GM18951 (cell line): ENCODE measurements around the gene TBC1D17.

Experiments
- POLR2A ChIP-seq: IDR thresholded peaks from 4 replicates; pipeline ENCODE4 v1.6.1; 2011; ENCODE audit warnings: mild to moderate bottlenecking; ENCODE audit not compliant: insufficient read length, insufficient read depth; ENCODE audit errors: extremely low read depth
- in situ Hi-C: fragments of 300-500 bp; cut with MboI; formaldehyde crosslinking; loops from one replicate; pipeline ENCODE4 v1.12.0; 2022; ENCODE audit warnings: low sequenced_read_pairs, mixed read lengths, inconsistent platforms; ENCODE audit not compliant: unreplicated experiment

Gene TBC1D17

GRCh38 chr19:49877020-49877878 lies at the start of gene TBC1D17, which contains the start of gene AKT1S1:
Gene TBC1D17 (plus strand): TSS chr19:49877702. CDS start chr19:49877724, 22 bp downstream.
Gene AKT1S1 (minus strand): TSS chr19:49877355. CDS start chr19:49873295, 4,060 bp downstream.
- in situ Hi-C loops, result no loop called here
- TF ChIP-seq POLR2A, result peak; percentile 51

GRCh38 chr19:49829200-49829599 lies 48.3 kb upstream of the TBC1D17 start:
- no peak for TF ChIP-seq POLR2A
- in situ Hi-C loops, result no loop called here

- in situ Hi-C loops, result no loop called here
- no peak for TF ChIP-seq POLR2A
Measured at GRCh38 chr19:49829721-49830120, 47.8 kb upstream of the TBC1D17 start.

GRCh38 chr19:49830766-49831165 lies 46.7 kb upstream of the TBC1D17 start:
- in situ Hi-C loops, result no loop called here
- no peak for TF ChIP-seq POLR2A

GRCh38 chr19:49831592-49831991 lies 45.9 kb upstream of the TBC1D17 start:
- in situ Hi-C loops, result no loop called here
- no peak for TF ChIP-seq POLR2A

GRCh38 chr19:49832556-49832955 lies 44.9 kb upstream of the TBC1D17 start:
- in situ Hi-C loops, result no loop called here

GRCh38 chr19:49833599-49833998 lies 43.9 kb upstream of the TBC1D17 start:
- in situ Hi-C loops, result no loop called here
- TF ChIP-seq POLR2A, result no peak

More at GRCh38 chr19:49832556-49832955, 44.9 kb upstream of the TBC1D17 start:
- TF ChIP-seq POLR2A, result no peak

GRCh38 chr19:49835562-49835961 lies 41.9 kb upstream of the TBC1D17 start:
- in situ Hi-C loops, result no loop called here
- TF ChIP-seq POLR2A, result no peak

- in situ Hi-C loops, result no loop called here
- no peak for TF ChIP-seq POLR2A
Measured at GRCh38 chr19:49836176-49837008, 41.1 kb upstream of the TBC1D17 start.

GRCh38 chr19:49837009-49837310 lies 40.5 kb upstream of the TBC1D17 start:
- in situ Hi-C loops, result no loop called here
- TF ChIP-seq POLR2A, result no peak

- in situ Hi-C loops, result no loop called here
- TF ChIP-seq POLR2A, result no peak
Measured at GRCh38 chr19:49837425-49837824, 40.1 kb upstream of the TBC1D17 start.

GRCh38 chr19:49838885-49839588 lies 38.5 kb upstream of the TBC1D17 start:
- TF ChIP-seq POLR2A, result no peak
- in situ Hi-C loops, result no loop called here

GRCh38 chr19:49839713-49840112 lies 37.8 kb upstream of the TBC1D17 start:
- no peak for TF ChIP-seq POLR2A

GRCh38 chr19:49840321-49840720 lies 37.2 kb upstream of the TBC1D17 start:
- in situ Hi-C loops, result no loop called here
- TF ChIP-seq POLR2A, result no peak

More at GRCh38 chr19:49839713-49840112, 37.8 kb upstream of the TBC1D17 start:
- in situ Hi-C loops, result no loop called here
